HG03469 (cell line): ENCODE measurements around the gene UNC119.
"Not testable (repeated sequence)": the region's sequence is repeated elsewhere in the genome, so short reads cannot be mapped to it uniquely, and the experiment has no call there.

Source experiments
- ATAC-seq: cut with Tn5 transposase; IDR thresholded peaks from one replicate; pipeline ENCODE4 v1.9.1; 2021; ENCODE audit warnings: mild to moderate bottlenecking, moderate library complexity, moderate number of reproducible peaks; ENCODE audit not compliant: unreplicated experiment

The UNC119 gene

DNA sequence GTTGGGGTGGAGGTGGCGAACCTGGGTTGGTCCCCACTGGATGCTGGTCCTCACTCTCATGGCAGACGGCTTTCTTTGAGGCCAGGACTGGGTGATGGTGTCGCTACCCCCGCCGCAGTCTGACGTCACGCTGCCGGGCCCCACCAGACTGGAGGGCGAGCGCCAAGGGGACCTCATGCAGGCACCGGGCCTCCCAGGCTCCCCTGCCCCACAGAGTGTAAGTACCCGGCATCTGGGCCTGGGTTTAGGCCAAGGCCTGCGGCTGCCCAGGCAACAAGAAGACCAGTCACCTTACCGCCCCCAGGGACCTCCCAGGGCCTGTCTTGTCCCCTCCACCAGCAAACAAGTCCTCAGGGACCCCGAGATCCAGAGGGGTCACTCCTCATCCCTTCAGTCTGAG, 28.5 kb downstream of the UNC119 start:
- ATAC-seq: no peak

DNA sequence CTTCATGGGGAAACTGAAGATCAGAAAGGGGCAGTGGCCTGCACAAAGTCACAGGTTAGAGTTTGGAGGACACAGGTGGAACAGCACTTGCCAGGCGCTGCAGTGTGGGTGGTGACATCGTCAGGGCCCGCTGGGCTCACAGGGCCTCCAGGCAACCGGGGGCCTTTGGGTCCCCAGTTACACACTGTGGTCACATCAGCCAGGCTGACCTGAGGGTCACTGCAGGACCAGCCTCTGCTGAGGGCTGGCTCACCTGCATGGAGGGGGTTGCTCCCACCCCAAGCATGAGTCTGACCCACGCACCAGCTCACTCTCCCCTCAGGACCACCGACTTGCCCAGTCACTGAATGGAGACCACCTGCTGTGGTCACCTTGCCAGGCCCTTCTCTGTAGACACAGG, 29.2 kb downstream of the UNC119 start:
- no peak for ATAC-seq

DNA sequence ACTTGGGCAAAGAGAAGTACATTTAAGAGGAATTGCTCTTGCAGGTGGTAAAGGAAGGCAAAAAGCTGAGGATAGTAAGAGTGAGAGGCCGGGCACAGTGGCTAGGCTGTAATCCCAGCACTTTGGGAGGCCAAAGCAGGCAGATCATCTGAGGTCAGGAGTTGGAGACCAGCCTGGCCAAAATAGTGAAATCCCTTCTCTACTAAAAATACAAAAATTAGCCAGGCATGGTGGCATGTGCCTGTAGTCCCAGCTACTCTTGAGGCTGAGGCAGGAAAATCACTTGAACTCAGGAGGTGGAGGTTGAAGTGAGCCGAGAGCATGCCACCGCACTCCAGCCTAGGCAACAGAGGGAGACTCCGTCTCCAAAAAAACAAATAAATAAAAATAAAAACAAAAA, 30.1 kb downstream of the UNC119 start:
- not testable (repeated sequence) for ATAC-seq

DNA sequence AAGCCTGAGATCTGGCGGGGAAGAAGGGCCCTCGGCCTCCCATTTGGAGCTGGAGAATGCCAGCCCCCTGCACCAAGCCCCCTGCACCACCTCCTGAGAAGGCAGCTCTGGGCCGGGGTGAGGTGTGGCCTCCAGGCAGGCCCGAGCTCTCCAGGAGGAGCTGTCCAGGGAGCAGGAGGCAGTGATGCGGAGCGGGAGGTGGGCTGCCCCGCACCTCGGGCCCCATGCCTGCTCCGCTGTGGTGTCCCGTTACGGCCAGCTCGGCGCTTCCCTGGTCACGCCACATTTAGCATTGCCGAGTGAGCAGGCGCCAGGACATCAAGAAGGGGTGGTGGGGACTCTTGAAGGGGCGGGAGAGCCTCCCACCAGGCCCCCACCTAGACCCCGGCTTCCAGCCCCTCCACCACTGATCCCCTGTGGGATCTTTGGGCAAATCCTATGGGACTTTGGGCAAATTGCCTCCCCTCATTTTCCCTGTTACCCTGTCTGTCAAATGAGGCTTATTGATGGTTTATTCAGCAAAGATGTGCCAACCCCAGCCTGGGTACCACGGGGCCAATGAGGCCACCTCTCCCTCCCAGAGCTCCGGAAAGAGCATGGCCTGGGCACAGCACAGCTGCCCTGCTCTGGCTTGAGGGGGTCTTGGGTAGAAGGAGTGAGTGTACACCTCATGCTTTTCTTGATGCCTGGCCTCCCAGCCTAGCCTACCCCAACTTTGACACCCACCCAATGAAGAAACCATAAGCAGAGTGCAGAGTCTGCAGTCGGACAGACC, 30.9 kb downstream of the UNC119 start:
- no peak for ATAC-seq

DNA sequence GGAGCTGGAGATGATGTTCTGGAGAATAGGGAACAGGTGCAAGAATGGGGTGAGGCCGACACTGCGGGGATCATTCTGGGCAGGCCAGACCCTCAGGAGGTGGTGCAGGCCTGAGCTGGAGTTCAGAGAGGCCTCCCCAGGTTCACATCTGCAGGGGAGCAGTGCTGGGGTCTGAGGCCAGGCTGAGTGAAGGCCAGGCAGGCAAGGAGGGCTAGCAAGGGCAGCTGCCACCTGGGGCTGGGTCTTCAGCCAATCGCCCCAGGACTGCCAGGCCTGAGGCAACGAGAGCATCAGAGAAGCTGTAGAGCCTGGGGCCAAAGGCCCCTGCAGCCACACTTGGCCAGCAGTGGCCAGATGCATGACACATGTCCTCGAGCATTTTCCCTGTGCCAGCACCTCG, 31.7 kb downstream of the UNC119 start:
- no peak for ATAC-seq

DNA sequence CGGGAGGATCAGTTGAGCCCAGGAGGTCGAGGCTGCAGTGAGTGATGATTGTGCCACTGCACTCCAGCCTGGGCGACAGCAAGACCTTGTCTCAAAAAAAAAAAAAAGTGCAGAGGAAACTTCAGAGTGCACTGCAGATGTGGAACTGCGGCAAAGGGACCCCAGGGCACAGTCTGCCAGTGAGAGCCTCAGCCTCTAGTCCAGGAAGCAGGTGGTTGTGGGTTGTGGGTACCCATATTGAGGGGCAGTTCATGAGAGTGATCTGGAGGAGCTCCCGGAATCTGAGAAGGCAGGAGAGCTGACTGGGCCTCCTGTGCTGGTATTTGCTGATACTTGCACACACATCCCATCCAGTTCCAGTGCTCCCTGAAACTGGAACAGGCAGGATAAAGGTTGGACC, 33.2 kb downstream of the UNC119 start:
- ATAC-seq: no peak

DNA sequence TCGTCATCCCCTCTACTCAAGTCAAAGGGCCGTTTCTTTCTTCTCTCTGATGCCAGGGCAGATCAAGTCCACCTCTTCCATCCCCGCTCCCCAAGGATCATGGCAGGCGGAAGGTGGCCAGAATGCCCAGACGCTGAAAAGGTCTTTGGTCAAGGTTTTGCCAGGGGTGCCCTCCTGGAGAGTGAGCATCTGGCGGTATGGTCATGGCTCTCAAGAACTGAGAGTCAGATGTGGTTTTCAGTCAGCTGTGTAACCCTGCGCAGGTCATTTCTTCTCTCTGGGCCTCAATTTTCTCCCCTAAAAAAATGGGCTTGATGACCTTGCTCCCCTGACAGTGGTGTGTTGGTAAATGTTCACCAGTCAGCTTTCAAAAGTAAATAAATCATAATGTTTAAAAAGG, 33.8 kb downstream of the UNC119 start:
- ATAC-seq: no peak

DNA sequence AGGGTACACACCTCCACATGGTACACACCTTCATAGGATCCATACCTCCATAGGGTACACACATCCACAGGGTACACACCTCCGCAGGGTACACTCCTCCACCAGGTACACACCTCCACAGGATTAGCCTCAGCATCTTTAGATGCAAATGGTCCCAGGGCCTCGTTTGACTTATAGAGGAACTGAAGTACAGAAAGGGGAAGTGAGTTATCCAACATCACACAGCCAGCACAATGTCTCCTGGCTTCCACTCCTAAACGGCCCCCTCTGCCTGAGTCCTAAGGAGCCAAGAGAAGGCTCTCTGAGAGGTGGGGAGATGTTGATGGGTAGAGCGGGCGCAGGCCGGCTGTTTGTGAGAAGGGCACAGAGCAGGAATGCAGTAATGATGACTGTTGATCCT, 34.3 kb downstream of the UNC119 start:
- ATAC-seq: no peak

DNA sequence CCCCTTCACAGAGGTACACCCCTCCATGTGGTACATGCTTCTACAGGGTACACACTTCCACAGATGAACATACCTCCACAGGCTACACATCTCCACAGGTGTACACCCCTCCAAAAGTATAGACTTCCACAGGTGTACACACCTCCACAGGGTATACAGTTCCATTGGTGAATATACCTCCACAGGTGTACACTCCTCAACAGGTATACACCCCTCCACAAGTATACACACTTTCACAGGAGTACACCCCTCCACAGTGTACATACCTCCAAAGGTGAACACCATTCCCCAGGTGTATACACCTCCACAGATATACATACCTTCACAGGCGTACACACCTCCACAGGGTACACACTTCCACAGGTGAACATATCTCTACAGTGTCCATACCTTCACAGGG, 36.9 kb downstream of the UNC119 start:
- ATAC-seq: no peak

DNA sequence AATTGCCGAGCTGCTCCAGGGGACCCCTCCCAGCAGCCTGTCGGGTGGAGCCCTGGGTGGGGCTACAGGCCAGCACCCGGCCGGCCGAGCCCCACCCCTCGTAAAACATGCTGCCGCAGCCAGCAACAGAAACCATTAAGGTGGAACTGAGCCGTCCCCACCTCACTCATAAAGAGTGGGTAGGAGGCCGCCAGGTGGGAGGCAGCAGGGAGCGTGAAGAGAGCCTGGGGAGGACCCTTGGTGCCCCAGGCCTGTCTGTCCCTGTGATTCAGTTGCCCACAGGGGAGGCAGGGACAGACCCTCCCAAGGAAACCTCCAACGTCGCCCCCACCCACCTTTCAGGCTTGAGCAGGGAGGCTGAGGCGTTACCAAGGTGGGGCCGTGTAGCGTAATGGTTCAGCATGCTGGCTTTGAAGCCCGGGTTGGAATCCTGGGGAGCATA, 37.8 kb downstream of the UNC119 start:
- ATAC-seq: no peak

DNA sequence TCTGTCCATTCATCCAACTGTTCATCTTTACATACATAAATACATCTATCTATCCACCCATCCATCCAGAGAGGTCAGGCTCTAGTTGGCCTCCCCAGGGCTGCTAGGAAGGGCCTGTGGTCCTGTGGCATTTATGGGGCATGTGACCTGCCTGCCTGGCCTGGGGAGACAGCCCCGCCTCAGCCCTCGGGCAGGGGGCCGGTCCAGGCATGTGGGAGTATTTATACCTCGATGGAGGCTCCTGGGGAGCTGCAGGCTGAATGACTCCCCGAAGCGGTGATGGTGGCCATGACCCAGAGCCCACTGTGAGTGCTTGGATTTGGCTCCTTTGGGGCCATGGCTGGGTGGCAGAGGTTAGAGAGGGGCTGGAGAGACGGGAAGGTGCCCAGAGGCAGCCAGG, 38.9 kb downstream of the UNC119 start:
- ATAC-seq: no peak

DNA sequence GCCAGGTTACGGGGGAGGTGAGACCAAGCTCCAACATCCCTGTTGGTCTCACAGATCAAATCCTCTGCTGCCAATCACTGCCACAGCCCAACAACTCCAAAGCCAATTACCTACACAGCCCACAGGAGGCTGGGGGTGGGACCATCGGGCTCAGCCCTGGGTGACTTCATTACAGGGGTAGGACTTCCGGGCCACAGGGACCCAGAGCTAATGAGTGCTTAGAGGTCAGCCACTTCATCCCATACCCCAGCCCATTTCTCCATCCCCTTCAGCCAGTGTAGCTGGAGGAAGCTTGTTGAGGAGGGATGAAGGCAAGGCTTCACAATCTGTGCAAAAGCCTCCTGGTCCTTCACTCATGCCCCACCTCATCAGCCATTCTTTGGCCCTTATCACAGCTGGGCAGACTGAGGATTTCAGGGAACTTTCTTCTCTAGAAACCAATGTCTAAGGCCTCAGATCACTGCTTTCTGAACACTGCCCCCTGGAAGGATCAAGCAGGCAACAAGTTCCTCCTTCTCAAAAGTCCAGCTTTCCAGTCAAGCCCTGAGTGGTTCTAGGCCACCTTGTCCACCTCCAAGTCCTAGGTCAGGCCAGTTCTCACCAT, 40.5 kb downstream of the UNC119 start:
- ATAC-seq: no peak

DNA sequence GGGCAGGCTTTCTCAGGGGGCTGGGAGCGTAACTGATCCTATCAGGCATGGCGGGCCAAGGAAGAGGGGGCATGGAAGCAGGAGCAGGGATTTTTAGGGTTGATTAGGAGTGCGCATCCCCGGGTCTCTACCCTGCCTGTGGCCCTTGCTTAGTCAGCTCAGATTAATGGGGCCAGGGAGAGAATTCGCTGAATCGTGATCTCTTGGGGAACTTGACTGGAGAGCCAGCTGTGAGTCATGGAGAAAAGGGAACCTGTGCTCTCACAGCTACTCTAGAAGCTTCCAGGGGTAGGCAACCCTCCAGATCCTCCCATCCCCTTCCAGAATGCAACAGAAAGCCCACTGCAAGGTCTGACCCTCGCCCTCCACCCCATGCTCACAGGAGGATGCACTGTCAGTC, 42.6 kb downstream of the UNC119 start:
- no peak for ATAC-seq

DNA sequence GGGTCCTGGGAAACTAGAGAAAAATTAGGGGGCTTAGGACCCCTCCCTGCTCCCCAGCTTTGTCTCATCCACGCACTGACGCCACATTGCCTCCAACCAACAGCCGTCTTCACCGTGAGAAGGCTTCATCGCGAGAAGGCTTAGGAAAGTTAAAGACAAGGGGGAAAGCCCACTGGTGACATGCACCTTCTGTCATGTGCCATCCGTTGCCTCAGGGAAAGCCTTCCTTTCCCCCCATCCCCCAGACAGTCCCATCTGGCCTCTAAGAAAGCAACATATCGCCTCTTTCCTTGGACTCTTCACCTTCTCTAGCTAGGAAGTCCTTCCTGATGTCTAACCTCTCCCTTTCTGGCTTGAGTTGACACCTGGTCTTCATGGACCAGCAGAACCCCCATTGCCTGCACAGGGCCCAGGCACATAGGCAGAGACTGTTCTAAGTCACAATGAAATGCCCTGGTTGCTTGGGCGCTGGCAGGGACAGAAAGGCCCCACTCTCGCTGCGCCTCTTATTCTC, 44.2 kb downstream of the UNC119 start:
- ATAC-seq: no peak

DNA sequence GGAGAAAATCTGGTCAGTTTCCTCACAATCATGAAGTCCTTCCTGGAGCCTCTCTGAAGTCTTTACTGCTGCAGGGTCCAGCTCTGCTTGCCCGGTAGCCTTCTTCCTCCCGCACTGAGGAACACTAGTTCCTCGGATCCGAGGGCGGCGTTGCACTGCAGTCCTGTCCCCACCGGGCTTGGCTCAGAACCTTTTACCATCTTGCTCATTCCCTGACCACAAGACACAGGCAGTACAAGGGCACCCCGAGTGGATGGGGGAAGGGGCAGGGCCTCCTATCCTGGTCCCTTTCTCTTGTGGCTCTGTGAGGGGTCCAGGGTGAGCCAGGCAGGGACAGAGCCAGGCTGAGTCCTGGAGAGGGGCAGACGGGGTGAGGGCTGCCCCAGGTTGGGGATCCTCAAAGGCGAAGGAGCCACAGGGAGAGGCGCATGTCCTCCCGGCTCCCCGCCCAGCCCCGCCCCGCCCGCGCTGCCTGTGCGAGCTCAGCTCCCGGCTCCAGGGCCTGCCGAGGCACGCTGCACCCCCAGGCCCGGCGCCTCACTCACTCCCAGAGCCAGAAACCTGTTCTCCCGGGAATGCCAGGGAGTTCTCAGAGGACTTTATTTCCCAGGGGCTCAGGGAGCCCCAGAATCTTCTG, 44.7 kb downstream of the UNC119 start:
- ATAC-seq: no peak

DNA sequence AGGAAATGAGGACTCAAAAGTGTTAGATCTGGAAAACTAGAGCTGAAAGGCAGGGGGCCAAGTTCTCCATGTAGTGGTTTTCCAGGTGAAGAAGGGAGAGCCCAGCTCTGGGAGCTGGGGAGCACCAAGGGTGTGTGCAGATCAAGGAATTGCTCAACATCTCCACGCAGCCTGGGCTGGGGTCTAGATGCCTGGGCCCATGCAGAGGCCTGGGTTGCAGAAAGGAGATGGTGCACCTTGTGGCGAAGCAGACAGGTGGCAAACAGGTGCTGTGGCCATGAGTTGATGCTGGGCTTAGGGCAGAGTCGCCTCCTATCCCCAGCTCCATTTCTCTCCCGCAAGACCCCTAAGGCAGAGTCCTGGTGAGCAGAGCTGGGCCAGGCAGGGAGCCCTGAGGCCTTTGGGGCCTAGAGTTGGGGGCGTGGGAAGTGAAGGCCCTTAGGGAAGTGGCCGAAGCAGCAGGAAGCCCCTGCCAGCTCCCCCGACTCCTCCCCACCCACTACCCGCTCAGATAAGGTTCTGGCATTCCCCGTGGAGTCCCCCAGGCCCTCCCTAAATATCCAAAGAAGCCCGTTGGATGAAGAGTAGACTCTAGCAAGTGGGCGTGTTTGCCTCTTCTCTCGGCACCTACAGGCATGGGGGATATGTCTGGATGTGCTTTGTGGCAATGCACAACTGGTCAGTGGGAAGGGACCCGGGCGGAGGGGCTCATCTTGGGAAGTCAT, 45.5 kb downstream of the UNC119 start:
- ATAC-seq: no peak

DNA sequence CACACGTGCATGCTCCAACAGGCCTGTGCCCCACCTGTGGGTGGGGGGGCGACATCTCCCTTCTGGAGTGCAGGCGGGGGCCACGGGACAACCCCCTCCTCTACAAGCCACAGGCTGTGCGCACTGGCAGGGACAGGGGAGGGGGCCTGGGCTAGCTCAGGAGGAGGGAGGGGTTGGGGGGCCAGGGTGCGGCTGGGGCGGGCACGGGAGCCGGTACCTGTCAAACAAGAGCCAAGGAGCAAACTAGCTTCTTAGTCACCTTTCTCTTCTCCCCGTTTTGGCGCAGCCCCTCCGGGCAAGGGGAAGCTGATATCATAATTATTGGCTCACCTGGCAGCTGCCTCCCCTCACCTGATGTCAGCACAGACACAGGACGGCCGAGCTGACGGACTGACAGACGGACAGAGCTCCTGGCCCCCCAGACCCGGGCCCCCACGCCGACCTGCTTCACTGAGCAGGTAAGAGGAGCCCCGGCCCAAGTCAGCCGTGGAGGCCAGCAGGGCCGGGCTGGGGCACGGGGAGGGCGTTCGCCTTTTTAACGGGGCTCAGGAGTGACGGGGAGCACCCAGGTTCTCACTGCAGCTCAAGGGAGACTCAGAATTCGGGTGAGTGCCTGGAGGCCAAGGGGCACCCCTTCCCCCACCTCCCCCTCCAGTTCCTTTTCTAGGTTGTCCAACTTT, 46.3 kb downstream of the UNC119 start, which contains the start of gene FOXN1:
TSS of gene FOXN1 (plus strand) at position 363 of the 680 bp plus-strand sequence. CDS start 17,622 bp downstream, outside the sequence.
- no peak for ATAC-seq

DNA sequence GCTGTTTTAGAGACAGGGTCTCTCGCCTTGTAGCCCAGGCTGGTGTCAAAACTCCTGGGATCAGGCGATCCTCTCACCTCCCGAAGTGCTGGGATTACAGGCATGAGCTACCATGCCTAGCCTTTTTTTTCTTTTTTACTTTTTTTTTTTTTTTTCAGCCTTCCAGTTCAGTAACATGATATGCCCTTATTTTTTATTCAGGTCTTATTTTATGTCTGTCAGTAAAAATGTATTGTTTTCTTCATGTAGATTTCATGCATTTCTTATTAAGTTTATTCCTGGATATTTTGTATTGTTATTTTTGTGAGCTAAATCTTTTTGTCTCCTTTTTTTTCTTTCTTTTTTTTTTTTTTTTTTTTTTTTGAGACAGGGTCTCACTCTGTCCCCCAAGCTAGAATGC, 49.0 kb downstream of the UNC119 start:
- no peak for ATAC-seq

DNA sequence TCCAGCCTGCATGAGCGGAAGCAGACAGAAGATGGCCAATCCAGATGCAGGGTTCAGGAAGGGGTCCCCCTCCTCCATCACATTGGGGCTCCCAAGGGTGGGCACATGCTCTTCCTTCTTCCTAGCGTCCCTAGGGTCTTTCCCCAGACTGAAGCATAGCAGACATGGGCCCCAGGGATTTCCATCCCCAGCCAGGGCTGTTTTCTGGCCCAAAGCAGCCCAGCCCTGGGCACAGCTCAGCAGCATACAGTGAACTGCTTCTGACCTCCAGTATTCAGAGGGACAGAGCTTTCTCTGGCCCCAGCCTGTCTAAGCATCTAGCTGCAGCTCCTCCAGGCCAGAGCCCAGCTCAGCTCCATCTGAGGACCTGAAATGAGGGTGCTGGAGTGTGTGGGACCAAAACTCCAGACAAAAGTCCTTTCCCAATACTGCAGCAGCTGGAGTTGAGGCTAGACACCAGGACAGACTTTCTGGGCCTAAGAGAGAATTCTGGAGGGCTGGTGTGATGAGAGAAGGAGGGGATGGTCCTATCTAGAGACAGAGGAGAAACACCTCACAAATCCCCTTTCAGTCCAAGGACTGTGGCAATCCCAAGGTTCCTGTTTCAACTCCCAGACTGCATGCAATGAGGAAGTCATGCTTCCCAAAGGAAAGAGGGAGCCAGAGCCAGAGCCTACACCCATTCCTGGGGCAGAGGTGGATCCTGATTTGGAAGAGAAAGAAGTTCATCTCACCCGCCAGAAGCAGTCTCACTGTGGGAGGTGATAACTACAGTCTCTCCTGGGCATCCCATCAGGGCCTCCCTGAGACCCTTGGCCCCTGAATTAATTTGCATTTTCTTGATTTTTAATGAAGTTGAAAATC, 50.8 kb downstream of the UNC119 start:
- no peak for ATAC-seq
